ENCODE results near the gene P2RX1.

GRCh38 chr17:3885271-3885670 lies 31.0 kb downstream of the P2RX1 start:
- TF ChIP-seq EZH2 (IDR thresholded peaks at IDR 0.05; ENCODE audit: borderline replicate concordance, low read length) (no peak), CTCF (IDR thresholded peaks at IDR 0.05; ENCODE audit: low read length) (no peak)
